ENCODE measurements around the gene APOC3.

DNA sequence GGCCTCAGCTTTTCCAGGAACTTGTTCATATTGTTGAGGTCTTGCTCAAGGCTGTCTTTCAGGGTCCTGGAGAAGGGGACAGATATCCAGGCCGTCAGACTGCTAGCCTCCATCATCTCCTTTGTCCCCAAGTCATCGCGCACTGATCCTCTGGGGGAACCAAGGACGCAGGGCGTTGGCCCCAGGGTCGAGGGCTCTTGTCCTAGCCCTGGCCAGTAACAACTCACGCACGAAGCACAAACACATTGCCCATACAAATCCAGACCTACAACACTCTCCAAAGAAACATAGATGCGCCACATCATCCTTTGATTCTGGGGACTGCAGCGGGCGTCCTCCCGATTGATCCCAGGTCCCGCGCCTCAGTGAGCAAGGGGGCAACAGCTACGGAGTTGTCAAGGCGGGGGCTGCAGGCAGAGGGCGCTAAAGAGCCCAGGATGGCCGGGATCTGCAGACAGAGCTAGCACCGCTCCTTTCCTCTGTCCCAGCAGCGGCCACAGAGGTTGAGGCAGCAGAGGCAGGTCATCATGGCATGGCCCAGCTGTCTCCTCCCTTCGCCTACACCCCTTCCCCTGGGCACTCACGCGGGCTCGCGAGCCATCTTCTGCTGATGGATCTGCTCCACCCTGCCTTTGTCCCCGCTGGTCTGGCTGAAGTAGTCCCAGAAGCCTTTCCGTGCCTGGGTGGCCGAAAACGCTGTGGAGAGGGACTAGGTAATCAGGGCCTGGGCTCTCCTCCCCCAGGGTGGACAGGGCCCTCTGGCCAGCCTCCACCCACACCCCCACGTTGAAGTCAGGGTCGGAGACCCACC lies 38.5 kb upstream of the APOC3 start:
- TF ChIP-seq, protein P1, sequence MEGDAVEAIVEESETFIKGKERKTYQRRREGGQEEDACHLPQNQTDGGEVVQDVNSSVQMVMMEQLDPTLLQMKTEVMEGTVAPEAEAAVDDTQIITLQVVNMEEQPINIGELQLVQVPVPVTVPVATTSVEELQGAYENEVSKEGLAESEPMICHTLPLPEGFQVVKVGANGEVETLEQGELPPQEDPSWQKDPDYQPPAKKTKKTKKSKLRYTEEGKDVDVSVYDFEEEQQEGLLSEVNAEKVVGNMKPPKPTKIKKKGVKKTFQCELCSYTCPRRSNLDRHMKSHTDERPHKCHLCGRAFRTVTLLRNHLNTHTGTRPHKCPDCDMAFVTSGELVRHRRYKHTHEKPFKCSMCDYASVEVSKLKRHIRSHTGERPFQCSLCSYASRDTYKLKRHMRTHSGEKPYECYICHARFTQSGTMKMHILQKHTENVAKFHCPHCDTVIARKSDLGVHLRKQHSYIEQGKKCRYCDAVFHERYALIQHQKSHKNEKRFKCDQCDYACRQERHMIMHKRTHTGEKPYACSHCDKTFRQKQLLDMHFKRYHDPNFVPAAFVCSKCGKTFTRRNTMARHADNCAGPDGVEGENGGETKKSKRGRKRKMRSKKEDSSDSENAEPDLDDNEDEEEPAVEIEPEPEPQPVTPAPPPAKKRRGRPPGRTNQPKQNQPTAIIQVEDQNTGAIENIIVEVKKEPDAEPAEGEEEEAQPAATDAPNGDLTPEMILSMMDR (IDR thresholded peaks at IDR 0.05; ENCODE audit: insufficient read depth, low read length): peak; percentile 70
- TF ChIP-seq POLR2AphosphoS5 (IDR thresholded peaks at IDR 0.05; ENCODE audit: low read depth): no peak
- TF ChIP-seq, protein P2, sequence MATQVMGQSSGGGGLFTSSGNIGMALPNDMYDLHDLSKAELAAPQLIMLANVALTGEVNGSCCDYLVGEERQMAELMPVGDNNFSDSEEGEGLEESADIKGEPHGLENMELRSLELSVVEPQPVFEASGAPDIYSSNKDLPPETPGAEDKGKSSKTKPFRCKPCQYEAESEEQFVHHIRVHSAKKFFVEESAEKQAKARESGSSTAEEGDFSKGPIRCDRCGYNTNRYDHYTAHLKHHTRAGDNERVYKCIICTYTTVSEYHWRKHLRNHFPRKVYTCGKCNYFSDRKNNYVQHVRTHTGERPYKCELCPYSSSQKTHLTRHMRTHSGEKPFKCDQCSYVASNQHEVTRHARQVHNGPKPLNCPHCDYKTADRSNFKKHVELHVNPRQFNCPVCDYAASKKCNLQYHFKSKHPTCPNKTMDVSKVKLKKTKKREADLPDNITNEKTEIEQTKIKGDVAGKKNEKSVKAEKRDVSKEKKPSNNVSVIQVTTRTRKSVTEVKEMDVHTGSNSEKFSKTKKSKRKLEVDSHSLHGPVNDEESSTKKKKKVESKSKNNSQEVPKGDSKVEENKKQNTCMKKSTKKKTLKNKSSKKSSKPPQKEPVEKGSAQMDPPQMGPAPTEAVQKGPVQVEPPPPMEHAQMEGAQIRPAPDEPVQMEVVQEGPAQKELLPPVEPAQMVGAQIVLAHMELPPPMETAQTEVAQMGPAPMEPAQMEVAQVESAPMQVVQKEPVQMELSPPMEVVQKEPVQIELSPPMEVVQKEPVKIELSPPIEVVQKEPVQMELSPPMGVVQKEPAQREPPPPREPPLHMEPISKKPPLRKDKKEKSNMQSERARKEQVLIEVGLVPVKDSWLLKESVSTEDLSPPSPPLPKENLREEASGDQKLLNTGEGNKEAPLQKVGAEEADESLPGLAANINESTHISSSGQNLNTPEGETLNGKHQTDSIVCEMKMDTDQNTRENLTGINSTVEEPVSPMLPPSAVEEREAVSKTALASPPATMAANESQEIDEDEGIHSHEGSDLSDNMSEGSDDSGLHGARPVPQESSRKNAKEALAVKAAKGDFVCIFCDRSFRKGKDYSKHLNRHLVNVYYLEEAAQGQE (IDR thresholded peaks at IDR 0.05; ENCODE audit: insufficient replicate concordance, low read depth): no peak
